ENCODE measurements around the gene CPNE9. TPM values are rescaled to one million over a fixed set of nuclear protein-coding genes. Genes with fewer than 3 reads are reported as not detected.

Gene CPNE9
- total and polyA plus RNA-seq, 2 of the 13 experiments (the other 11 are each of a cell fraction or from before 2014, with no cell fraction given): 0.20 TPM; not detected in 1

DNA sequence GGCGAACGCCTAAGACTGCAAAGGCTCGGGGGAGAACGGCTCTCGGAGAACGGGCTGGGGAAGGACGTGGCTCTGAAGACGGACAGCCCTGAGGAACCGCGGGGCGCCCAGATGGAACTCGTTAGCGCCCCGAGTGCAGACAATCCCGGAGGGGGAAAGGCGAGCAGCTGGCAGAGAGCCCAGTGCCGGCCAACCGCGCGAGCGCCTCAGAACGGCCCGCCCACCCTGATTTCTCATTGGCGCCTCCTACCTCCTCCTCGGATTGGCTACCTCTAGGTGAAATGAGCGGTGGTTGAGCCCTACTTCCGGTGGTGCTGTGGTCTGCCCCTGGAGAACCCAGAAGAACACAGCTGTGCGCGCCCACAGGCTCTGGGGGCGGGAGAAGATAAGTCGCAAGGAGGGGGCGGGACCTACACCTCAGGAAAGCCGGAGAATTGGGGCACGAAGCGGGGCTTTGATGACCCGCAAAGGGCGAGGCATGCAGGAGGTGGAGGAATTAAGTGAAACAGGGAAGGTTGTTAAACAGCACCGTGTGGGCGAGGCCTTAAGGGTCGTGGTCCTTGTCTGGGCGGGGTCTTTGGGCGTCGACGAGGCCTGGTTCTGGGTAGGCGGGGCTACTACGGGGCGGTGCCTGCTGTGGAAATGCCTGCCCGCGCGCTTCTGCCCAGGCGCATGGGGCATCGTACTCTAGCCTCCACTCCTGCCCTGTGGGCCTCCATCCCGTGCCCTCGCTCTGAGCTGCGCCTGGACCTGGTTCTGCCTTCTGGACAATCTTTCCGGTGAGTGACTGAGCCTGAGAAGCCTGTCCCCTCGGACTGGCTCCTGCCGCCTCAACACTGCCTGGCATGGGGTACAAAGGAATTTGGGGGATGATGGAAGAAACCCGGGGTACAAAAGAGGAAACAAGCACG, 46.3 kb downstream of the CPNE9 start, which contains the start of gene OGG1 (continued):
- TF ChIP-seq, protein P1, sequence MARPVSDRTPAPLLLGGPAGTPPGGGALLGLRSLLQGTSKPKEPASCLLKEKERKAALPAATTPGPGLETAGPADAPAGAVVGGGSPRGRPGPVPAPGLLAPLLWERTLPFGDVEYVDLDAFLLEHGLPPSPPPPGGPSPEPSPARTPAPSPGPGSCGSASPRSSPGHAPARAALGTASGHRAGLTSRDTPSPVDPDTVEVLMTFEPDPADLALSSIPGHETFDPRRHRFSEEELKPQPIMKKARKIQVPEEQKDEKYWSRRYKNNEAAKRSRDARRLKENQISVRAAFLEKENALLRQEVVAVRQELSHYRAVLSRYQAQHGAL (CRISPR knock-in tag; IDR thresholded peaks at IDR 0.05; ENCODE audit: not compliant biosample characterization): no peak
- TF ChIP-seq, protein P2, sequence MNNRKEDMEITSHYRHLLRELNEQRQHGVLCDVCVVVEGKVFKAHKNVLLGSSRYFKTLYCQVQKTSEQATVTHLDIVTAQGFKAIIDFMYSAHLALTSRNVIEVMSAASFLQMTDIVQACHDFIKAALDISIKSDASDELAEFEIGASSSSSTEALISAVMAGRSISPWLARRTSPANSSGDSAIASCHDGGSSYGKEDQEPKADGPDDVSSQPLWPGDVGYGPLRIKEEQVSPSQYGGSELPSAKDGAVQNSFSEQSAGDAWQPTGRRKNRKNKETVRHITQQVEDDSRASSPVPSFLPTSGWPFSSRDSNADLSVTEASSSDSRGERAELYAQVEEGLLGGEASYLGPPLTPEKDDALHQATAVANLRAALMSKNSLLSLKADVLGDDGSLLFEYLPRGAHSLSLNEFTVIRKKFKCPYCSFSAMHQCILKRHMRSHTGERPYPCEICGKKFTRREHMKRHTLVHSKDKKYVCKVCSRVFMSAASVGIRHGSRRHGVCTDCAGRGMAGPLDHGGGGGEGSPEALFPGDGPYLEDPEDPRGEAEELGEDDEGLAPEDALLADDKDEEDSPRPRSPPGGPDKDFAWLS (CRISPR knock-in tag; IDR thresholded peaks at IDR 0.05; ENCODE audit: borderline replicate concordance): no peak; the same call in 1 of the 2 replicates
- TF ChIP-seq, protein P3, sequence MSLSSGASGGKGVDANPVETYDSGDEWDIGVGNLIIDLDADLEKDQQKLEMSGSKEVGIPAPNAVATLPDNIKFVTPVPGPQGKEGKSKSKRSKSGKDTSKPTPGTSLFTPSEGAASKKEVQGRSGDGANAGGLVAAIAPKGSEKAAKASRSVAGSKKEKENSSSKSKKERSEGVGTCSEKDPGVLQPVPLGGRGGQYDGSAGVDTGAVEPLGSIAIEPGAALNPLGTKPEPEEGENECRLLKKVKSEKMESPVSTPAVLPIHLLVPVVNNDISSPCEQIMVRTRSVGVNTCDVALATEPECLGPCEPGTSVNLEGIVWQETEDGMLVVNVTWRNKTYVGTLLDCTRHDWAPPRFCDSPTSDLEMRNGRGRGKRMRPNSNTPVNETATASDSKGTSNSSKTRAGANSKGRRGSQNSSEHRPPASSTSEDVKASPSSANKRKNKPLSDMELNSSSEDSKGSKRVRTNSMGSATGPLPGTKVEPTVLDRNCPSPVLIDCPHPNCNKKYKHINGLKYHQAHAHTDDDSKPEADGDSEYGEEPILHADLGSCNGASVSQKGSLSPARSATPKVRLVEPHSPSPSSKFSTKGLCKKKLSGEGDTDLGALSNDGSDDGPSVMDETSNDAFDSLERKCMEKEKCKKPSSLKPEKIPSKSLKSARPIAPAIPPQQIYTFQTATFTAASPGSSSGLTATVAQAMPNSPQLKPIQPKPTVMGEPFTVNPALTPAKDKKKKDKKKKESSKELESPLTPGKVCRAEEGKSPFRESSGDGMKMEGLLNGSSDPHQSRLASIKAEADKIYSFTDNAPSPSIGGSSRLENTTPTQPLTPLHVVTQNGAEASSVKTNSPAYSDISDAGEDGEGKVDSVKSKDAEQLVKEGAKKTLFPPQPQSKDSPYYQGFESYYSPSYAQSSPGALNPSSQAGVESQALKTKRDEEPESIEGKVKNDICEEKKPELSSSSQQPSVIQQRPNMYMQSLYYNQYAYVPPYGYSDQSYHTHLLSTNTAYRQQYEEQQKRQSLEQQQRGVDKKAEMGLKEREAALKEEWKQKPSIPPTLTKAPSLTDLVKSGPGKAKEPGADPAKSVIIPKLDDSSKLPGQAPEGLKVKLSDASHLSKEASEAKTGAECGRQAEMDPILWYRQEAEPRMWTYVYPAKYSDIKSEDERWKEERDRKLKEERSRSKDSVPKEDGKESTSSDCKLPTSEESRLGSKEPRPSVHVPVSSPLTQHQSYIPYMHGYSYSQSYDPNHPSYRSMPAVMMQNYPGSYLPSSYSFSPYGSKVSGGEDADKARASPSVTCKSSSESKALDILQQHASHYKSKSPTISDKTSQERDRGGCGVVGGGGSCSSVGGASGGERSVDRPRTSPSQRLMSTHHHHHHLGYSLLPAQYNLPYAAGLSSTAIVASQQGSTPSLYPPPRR (CRISPR knock-in tag; IDR thresholded peaks at IDR 0.05; ENCODE audit: borderline replicate concordance): peak; percentile 43; the same call in 1 of the 2 replicates
- TF ChIP-seq MAF1 (CRISPR knock-in tag; IDR thresholded peaks at IDR 0.05; ENCODE audit: borderline replicate concordance): no peak
- TF ChIP-seq GLI4 (CRISPR knock-in tag; IDR thresholded peaks at IDR 0.05; ENCODE audit: borderline replicate concordance): no peak
- TF ChIP-seq, protein P4, sequence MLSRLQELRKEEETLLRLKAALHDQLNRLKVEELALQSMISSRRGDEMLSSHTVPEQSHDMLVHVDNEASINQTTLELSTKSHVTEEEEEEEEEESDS (CRISPR knock-in tag; IDR thresholded peaks at IDR 0.05; ENCODE audit: borderline replicate concordance): no peak
- TF ChIP-seq ZBTB38 (CRISPR knock-in tag; IDR thresholded peaks at IDR 0.05): 0 out of 2 replicates have a peak, but pooled peaks have one; percentile 24
- 0 out of 2 replicates have a peak, but pooled peaks have one; percentile 21 for TF ChIP-seq SOX5 (CRISPR knock-in tag; IDR thresholded peaks at IDR 0.05; ENCODE audit: borderline replicate concordance)
- TF ChIP-seq DMAP1 (CRISPR knock-in tag; IDR thresholded peaks at IDR 0.05): peak; percentile 62
- no peak for TF ChIP-seq EED (CRISPR knock-in tag; IDR thresholded peaks at IDR 0.05)
- no peak for TF ChIP-seq KLF11 (CRISPR knock-in tag; IDR thresholded peaks at IDR 0.05)
- no peak for TF ChIP-seq JUNB (CRISPR knock-in tag; IDR thresholded peaks at IDR 0.05; ENCODE audit: borderline replicate concordance)
- no peak for TF ChIP-seq ATRX (CRISPR knock-in tag; IDR thresholded peaks at IDR 0.05; ENCODE audit: borderline replicate concordance)
- TF ChIP-seq EEA1 (CRISPR knock-in tag; IDR thresholded peaks at IDR 0.05; ENCODE audit: borderline replicate concordance): no peak
- TF ChIP-seq ZNF556 (CRISPR knock-in tag; IDR thresholded peaks at IDR 0.05; ENCODE audit: borderline replicate concordance): peak; percentile 43; the same call in 1 of the 2 replicates
- TF ChIP-seq RAD21 (CRISPR knock-in tag; IDR thresholded peaks at IDR 0.05): no peak
- TF ChIP-seq, protein P5, sequence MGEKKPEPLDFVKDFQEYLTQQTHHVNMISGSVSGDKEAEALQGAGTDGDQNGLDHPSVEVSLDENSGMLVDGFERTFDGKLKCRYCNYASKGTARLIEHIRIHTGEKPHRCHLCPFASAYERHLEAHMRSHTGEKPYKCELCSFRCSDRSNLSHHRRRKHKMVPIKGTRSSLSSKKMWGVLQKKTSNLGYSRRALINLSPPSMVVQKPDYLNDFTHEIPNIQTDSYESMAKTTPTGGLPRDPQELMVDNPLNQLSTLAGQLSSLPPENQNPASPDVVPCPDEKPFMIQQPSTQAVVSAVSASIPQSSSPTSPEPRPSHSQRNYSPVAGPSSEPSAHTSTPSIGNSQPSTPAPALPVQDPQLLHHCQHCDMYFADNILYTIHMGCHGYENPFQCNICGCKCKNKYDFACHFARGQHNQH (CRISPR knock-in tag; IDR thresholded peaks at IDR 0.05): peak; percentile 72; the same call in 1 of the 2 replicates
- TF ChIP-seq, protein P6, sequence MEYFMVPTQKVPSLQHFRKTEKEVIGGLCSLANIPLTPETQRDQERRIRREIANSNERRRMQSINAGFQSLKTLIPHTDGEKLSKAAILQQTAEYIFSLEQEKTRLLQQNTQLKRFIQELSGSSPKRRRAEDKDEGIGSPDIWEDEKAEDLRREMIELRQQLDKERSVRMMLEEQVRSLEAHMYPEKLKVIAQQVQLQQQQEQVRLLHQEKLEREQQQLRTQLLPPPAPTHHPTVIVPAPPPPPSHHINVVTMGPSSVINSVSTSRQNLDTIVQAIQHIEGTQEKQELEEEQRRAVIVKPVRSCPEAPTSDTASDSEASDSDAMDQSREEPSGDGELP (IDR thresholded peaks at IDR 0.05; ENCODE audit: borderline replicate concordance, low read depth): peak; percentile 93

Data from HepG2 (cell line).